Inflammatory macrophage (primary cell): ENCODE data around the gene FAM120A.

Source experiments
- DNase-seq, 2 donors: peaks; one replicate each; pipeline ENCODE4 v3.0.0-alpha.2; 2020 to 2022

Gene FAM120A

DNA sequence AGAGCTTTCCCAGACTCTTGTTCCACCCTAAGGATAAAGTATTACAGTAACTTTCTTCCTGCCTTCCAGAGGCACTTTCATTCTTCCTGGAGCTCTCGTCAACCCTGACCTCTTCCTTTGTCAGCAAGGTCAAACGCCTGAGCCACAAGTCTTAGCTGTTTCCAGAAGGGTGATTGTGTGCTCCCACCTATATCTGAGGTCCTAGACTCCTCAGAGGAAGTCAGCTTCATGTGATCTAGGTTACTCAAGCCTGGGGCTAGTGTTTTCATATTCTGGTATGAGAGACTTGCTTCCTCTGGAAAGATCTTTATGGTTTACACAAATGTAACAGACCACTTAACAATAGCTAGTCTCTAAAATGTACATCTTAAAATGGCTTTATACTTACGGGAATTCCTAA, 5.4 kb upstream of the FAM120A start:
- peak; percentile 36 to 57 for DNase-seq

GRCh38 chr9:93447655-93448054, 3.8 kb upstream of the FAM120A start:
- no peak for DNase-seq

DNA sequence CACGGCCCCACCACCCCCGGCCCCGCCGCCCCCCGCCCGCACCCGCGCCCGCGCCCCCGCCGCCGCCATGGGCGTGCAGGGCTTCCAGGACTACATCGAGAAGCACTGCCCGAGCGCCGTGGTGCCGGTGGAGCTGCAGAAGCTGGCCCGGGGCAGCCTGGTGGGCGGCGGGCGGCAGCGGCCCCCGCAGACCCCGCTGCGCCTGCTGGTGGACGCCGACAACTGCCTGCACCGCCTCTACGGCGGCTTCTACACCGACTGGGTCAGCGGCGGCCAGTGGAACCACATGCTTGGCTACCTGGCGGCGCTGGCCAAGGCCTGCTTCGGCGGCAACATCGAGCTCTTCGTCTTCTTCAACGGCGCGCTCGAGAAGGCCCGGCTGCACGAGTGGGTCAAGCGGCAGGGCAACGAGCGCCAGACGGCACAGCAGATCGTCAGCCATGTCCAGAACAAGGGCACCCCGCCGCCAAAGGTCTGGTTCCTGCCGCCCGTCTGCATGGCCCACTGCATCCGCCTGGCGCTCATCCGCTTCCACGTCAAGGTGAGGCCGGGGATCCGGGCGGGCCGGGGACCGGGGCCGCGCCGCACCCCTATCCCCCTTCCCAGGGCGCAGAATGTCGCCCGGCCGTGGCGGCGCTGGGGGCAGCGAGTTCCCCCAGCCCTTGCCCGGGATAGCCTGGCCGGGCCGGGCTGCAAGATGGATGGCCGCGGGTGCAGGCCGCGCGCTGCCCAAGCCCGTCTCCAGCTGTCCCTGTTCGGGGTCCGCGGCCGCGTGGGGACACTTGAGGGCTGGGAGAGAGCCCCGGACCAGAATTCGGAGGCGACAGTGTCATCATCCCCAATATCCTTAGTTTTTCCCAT, 594 bp downstream of the FAM120A start:
- DNase-seq, result peak in 1 of 2 donors; percentile 57

DNA sequence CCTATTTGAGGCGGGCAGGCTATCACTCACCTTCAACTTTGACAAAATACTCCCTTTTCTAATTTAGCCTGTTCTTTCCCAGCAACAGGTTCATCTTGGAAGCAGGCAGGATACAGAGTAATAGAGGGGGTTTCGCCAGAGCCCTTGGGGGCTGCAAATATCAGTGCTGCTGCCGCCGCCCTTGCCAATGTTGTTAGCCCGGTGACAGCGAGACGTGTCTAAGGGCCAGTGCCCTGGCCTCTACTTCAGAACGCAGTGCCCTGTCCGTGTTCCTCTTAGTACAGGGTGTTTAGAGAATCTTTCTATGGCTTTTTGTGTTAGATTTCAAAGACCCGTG, 1.2 kb downstream of the FAM120A start:
- DNase-seq, result peak in 1 of 2 donors; percentile 50

- DNase-seq, result peak; percentile 96 to 99
Observed at GRCh38 chr9:93453047-93453914, 1.8 kb downstream of the FAM120A start, which contains the start of gene FAM120AOS. FAM120AOS (minus strand) TSS chr9:93453581; CDS start chr9:93452709, 872 bp downstream.

- DNase-seq, result no peak
Observed at GRCh38 chr9:93456022-93456421, 4.5 kb downstream of the FAM120A start.

- DNase-seq, result peak; percentile 76 to 82
Observed at GRCh38 chr9:93456504-93456903, 5.0 kb downstream of the FAM120A start.

DNA sequence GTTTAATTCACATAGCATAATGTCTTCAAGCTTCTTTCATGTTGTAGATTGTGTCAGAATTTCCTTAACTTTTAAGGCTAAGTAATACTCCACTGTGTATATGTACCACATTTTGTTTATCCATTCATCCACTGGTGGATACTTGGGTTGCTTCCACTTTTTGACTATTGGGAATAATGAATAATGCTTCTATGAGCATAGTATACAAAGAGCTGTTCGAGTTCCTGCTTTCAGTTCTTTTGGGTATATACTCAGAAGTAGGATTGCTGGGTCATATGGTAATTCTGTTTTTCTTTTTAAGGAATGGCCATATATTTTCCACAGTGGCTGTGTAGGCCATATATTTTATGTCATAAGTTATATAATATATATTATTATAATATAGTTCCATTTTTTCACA, 5.5 kb downstream of the FAM120A start:
- peak in 1 of 2 donors; percentile 19 for DNase-seq

GRCh38 chr9:93458712-93459111, 7.2 kb downstream of the FAM120A start:
- DNase-seq, result no peak

GRCh38 chr9:93459432-93459847, 8.0 kb downstream of the FAM120A start:
- no peak for DNase-seq

GRCh38 chr9:93460689-93461413, 9.4 kb downstream of the FAM120A start:
- no peak for DNase-seq

DNA sequence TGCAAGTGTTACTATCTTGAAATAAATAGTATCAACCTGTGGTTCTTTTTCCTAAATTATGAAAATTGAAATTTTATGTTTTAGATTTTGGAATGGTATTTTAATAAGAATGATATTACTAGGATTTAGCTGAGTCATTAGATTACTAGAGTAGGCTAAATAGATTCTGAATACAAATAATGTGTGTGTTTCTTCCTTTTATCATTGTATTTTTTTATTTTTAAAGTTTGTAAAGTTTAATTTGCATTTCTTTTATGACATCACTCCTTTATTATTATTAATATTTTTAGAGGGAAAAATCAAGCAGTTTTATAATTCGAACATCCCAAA, 9.9 kb downstream of the FAM120A start:
- DNase-seq, result no peak

DNA sequence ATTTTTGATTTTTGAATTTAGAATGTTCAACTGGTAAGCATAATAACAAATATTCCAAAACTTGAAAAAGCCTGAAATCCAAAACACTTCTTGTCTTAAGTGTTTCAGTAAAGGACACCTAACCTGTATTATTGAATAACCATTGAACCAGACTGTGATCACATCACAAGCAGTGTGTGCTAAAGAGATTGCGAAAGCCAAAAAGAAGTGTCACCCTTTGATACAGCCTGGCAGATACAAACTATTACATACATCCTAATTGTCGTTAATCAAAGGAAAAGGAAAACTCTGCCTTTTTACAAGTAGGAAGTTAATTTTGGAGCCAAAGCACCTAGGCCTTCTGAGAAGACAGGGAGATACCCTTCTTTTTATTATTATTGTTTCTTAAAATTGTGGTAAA, 10.3 kb downstream of the FAM120A start:
- no peak for DNase-seq

- DNase-seq, result no peak
Observed at GRCh38 chr9:93463638-93464248, 12.3 kb downstream of the FAM120A start.

- DNase-seq, result peak; percentile 44 to 54
Observed at GRCh38 chr9:93464395-93464794, 12.9 kb downstream of the FAM120A start.

DNA sequence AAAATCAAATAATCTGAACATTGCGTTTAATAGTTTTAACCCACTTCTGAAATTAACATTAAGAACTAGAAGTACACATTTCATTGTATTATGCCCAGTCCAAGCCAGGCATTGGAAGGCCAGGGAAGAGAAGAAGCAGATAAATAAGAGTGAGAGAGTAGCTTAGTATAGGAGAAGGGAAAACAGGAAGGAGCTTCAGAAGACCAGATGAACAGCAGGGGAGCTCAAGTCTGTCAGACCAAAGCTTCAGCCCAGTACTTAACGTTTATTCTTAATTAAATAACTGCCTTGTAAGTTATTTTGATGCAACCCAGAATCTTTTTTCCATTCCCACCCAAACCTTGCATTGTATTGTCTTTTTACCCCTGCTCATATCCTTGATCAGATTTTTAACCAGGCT, 13.4 kb downstream of the FAM120A start:
- no peak for DNase-seq

GRCh38 chr9:93465855-93466254, 14.4 kb downstream of the FAM120A start:
- peak; percentile 16 to 71 for DNase-seq

DNA sequence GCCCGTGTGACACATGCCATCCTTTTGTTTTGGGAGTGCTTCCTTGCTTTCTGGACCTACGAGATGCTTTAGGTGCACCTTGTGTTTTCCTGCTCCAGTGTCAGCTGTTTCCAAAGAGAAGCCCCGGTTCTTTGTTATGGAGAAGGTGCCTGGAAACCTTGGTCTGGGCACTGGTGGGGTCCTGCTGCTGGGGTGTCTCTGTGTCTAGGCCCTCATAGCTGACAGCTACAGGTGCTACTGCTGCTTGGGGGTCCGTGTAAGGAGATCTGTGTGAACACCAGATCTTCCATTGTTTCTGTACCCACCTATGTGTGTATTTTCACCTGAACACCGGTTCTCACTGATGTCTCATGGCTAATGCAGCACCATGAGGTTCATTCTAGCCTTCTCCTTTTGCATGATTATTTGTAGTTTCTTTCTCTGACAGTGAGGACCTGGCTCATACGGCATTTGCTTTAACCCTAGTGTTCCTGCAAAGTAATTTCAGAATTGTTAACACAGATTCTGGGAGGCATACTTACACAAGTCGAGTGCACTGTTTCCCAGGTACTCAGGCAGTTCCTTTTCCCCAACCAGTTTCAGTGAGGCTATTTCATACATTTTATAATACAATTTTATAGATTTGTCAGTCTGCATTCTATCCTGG, 15.1 kb downstream of the FAM120A start:
- no peak for DNase-seq

GRCh38 chr9:93467062-93467416, 15.6 kb downstream of the FAM120A start:
- DNase-seq, result no peak

DNA sequence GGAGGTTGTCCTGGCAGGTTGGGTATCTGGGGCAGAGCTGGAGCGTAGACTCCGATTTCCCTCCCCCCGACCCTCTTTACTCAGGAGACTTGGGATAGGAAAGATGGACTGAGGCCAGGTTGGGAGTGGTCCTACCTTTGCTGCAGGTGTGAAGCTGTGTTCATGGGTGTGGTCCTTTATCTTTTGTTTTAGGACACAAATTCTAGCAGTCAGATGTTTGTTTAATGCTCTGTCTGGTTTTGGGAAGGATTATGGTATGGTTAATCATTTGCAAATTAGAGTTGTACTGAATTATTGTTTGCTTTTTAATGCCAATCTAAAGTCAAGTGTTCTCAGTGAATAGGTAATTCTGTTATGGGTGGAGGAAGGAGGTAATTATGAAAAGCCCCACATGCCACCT, 16.0 kb downstream of the FAM120A start:
- DNase-seq, result no peak

DNA sequence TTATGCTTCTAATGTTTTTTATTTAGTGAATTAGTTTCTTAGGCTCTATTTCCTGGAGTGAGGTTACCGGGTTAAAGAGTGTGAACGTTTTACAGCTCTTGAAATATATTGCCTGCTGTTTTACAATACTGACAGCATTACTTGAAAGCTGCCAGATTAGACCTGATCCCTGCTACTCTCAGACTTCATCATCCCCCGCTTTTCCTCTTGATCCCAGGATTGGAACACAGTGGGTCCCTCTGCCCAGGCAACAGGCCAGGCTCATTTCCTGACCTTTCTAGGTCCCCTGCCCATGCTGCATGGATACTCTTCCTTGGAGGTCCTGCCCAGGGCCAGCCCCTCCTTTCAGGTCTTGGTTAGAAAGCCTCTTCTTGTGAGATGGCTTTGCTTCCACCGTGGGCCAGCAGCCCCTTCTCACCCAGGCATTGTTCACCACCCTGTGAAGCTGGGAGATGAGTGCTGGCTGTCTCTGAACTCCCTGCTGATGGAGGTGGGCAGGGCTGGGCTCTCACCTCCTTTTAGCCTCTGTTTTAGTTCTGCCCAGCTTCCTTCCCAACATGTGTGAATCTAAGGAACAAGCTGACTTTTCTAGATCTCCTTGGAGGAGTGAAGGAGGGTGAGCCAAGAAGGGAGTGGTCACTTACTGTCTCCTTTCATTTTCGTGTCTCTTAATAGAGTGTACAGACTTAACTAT, 17.4 kb downstream of the FAM120A start:
- DNase-seq, result no peak

DNA sequence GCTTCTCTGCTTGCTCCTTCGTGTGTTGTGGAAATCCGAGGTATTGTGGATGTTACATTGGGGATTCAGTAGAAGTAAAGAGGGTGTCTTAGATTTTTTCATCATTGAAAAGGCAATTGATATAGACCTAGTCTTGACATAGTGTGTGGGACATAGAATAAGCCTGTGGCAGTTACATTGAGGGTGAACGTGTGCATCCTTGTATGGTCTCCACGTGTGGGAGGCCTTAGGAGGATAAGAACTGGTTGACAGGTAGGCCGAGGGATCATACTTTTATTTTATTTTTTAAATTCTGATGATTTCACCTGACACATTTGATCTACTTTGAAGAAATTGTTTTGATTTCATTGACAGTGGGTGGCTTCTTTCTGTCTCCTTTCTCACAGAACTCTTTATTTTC, 18.9 kb downstream of the FAM120A start:
- DNase-seq, result no peak
